HG03565 (cell line): ENCODE results near the gene KAZALD1.

Experiments
- ATAC-seq: cut with Tn5 transposase; IDR thresholded peaks from one replicate; pipeline ENCODE4 v1.9.1; 2021; ENCODE audit warnings: mild to moderate bottlenecking, moderate library complexity; ENCODE audit not compliant: unreplicated experiment

KAZALD1 gene

GRCh38 chr10:101066896-101067355 lies 5.1 kb downstream of the KAZALD1 start:
- ATAC-seq = no peak

DNA sequence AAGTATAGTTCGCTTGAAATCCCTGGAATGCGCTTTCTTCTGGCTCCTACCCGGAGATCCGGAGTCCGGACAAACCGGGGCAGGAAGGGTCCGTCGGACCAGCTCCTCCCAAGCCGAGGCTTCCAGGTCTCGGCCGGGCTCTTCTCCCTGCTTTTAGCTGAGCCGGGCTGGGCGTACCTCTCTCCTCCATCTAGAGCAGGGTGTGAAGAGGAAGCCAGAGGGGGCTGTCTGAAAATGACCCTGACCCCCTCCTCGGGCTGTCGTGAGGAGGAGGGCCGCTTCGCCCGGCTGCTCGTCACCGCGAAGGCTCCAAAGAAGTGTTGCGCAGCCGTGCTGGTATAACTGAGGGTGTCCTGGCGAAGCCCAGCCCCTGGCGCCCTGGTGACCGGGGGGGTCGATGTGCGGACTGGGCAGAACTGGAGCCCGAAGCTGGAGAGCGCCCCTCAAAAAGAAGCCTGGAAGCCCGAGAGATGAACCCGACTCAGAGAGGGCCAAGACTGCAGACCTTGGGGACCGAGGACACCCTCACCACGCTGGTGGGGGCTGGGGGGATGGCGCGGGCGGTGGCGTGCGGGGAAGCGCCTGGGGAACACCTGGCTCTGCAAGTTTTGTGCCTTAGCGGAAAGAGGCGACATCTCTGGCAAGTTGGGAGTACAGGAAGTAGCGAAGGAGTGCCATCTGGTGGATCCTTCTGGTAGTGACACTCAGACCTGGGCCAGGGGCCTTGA lies 5.7 kb downstream of the KAZALD1 start:
- no peak for ATAC-seq

DNA sequence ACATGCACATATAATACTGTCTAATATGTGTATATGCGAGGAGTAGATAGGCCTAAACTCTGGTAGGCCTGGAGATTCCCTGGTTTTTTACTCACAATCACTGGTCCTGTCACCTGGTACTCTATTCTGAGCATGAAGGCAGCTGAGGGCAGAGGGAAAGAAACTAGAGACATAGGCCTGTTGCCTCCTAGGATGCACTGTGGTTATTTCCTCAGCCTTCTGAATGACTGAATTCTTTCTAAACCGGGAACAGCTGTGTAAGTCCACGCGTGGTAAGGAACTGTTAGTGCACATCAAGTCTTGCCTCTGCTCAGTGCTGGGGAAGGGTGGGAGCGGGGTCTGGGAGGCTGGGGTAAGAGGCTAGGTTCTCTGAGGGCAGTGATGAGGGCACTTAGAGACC lies 7.7 kb downstream of the KAZALD1 start:
- ATAC-seq = no peak

- ATAC-seq = no peak
Observed at GRCh38 chr10:101070098-101070497, 8.3 kb downstream of the KAZALD1 start.

DNA sequence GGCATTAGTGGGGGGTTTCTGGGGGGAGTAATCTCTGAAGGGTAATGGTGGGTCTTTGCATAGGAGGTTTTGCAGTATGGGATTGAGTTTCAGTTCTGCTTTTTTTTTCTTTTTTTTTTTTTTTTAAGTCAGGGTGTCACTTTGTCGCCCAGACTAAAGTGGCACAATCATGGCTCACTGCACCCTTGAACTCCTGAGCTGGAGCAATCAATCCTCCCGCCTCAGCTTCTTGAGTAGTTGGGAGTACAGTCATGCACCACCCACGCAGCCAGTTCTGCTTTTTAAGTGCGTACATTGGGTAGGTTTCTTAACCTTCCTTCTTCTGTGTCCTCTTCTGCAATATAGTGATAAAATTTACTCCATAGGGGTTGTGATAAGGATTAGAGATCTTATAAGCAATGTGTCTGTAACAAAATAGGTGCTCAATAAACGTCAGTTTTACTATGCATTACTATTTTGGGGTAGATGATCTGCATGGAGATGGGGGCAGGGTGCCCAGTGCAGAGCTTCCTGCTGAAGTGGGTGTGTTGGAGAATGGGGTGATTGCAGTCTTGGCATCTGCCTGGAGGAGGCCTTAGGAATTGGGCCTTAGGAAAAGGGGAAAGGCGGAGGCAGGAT lies 9.6 kb downstream of the KAZALD1 start:
- ATAC-seq = no peak

DNA sequence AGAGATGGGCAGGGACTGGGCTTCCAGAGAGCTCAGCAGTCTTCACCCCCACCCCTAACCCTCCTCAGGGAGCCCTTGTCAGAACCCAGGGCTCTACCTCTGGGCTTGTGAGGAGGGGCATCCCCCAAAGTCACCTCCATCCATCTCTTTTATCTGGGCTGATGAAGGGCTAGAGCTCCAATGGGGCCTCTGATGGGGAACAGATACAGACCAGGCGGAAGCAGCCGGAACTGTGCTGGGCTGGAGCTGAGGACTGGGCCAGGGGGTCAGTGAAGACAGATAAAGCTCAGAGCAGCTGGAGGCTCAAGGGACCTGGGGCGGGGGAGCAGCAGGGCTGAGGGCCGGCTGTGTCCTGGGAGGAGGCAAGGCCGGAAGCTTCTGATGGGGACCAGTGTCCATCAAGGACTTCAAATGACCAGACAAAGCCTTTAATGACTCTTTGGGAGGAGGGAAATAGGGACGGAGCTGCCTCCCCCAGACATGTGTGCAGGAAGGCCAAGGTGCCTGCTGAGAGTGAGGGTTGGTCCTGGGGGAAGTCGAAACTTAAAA lies 10.2 kb downstream of the KAZALD1 start:
- no peak for ATAC-seq

DNA sequence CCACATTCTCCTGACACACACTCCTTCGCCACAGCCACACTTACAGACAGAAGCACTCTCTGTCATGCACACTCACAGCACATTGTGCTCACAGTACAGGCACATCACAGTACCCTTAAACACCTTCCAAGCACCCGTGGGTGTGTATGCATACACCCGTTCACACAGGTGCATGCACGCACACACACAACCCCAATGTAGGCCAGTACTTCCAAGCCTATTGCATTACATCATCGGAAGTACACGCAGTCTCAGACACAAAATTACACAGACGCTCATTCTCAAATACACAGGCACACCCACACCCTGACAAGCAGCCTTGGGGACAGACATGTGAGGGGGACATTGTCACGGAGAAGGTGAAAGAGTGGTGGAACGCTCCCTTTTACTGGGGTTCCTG lies 11.1 kb downstream of the KAZALD1 start:
- no peak for ATAC-seq

DNA sequence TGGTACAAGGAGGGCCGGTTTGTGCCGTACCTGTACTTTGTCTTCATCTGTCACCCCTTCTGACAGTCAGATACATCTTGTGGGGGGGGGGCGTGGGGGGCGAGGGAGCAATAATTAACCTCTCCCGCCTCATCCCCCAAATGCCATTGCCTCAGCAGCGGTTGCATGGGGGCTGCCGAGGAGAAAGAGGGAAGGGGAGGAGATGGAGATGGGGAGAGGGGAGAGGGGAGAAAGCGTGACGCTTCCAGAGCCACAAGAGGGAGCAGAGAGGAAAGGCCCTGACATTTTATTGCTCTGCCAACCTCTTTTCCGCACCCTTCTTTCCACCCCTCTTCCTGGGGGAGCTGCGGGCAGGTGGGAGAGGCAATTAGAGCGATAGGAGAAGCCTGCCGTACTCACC lies 11.8 kb downstream of the KAZALD1 start:
- ATAC-seq = no peak

DNA sequence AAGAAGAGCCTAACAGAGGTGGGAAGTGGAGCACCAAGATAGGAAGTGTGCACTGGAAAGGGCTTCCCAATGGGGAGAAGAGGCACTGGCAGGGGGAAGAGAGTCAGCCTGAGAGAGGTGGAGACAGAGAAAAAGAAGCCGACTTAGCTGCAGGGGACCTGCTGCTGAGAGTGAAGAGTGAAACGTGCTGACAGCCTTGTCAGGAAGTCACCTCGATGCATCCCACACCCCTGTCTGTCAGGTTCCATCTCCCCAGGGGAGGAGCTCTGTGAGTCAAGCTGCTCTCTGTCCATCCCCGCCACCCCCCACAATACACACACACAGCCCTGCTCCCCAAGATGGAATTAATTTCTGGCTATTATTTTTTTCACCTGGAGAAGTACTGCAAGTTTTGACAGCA lies 14.0 kb downstream of the KAZALD1 start:
- ATAC-seq = no peak

GRCh38 chr10:101076630-101077029 lies 14.8 kb downstream of the KAZALD1 start:
- no peak for ATAC-seq

DNA sequence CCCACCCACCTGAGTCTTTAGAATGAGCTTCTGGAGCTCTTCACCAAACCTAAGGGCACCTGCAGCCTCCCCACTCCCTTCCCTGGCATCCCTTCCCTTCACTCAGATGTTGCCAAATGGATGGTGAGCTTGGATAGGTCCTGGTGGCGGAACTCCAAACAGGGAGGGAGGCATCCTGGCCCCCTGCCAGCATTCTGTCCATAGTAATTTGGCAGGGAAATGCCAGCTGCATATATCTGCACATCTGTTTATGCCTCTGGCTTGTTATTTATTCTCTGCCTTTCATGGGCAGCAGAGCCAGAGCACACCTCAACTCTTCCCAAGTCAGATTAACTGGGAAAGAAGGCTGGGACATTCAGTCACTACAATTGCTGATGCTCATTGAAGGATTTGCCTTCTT lies 18.1 kb downstream of the KAZALD1 start:
- ATAC-seq = no peak

DNA sequence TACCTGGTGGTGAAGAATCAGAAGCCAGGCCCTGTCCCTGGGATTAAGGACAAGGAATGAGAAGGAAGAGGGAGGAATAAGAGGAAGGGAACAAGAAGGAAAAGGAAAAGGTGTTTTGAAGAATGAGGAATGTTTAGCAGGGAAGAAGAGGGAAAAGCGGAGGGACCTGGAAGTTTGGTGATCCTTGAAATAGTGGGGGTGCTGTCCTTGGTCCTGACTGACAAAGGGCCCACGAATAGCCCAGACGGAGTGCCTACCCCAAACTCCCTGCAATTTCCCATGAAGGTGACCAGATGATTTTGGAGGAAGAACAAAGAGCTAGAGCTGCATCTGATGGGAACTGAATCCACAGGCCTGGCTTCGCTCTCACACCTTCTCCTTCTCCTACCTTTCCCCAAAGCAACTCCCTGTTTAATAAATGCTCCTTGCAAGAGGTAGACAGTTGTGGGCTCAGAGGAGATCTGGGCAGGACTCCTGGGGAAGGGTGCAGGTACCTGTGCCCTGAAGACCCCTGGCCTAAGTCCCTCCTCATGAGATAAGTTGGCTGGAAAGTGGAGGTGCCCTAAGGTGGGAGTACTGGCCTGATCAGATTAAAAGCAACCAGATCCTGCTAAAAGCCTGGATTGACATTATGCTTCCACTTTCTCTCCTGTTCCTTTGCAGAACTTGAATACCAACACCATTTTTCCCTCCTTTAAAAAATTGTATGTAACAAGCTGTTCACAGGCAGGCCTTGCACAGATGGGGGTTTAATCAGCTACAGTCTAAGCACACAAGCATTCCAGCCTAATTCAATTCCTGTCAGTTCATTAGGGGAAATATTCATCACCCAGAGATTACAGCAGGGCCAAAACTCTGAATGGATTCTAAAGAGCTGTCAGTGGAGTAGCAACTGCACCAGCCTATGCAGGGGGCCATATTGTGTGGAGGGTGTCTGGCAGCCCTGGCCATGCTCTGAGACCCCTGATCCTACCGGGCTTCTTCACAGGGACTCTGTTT lies 19.4 kb downstream of the KAZALD1 start:
- ATAC-seq = no peak

GRCh38 chr10:101085846-101086245 lies 24.1 kb downstream of the KAZALD1 start:
- no peak for ATAC-seq

- ATAC-seq = no peak
Observed at GRCh38 chr10:101087376-101087775, 25.6 kb downstream of the KAZALD1 start.

DNA sequence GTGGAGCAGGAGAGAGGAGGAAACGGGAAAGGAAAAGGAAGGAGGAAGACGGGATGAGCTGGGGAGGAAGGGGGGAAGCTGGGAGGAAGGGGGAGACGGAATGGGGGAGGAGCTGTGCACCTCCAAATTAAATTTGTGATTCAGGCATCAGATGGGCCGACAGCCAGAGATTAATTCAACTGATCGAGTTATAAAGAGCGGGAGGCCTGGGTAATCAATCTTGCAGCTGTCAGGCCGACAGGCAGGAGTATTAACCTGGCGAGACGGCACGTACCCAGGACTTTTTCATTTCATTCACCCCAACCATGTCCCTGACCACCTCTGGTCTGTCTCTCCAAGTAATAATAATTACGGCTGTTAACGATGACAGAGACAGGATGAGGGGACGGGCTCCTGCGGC lies 26.2 kb downstream of the KAZALD1 start:
- no peak for ATAC-seq

GRCh38 chr10:101089520-101090299 lies 27.9 kb downstream of the KAZALD1 start:
- no peak for ATAC-seq

DNA sequence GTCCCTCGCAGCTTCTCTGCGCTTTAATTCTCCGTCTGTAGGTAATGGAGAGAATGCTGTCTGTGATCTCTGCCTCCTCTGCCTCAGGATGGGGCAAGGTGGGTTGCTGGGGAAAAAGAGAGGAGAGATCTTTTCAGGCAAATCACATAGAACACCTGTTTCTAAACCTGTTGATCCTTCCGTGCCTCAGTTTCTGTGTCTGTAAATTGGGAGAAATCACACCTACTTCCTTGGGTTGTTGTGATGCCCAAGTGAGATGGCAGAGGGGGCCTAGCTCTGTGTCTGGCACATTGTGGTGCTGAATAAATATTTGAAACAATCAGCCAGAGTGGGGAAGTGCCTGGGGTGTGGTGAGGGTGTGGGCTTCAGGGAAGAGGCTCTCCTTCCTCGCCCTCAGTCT lies 28.8 kb downstream of the KAZALD1 start:
- no peak for ATAC-seq

DNA sequence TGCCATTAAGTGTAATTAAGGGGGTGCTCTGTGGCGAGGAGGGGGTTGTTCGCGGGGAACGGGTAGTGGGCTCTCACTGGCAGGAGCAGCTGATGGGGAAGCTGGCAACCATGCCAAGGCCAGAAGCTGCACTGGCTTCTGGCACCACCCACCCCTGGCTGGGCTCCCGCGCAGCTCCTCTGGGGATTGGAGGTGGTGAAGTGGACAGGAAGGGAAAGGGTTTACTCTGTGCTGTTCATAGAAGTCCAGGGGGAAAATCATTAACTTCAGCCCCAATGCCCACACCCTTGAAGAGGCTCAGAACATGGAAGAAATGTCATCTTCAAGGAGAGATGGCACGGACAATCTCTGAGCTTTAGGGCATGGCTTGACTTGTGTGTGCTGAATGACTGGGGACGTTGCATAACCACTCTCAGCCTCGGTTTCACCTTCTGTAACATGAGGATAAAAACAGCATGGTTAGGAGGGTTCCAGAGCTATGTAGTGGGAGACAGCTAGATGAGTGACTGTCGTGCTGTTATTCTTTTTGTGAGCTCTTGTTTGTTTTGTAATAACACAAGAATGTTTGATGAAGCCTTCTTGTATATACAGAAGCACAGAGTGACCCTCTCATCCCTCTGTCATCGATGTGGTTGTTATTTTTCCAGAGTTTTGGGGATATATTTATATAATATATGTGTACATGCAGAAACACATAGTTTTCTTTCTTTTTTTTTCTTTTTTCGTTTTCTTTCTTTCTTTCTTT lies 29.9 kb downstream of the KAZALD1 start:
- ATAC-seq = no peak

- no peak for ATAC-seq
Observed at GRCh38 chr10:101092881-101093354, 31.1 kb downstream of the KAZALD1 start.
